OCI-LY1 (cell line): ENCODE results near the gene TMEM107.
A peak's percentile ranks its signal among the peaks of the same experiment; 100 is the strongest.

ENCODE experiments used
- H2AFZ ChIP-seq: fragments of 200-600 bp; sonication (generic), shearing (Covaris generic); 2 replicates; pipeline ENCODE4 v1.6.0; 2014; ENCODE audit warnings: antibody characterized with exemption, mild to moderate bottlenecking, low read length
- H3F3A ChIP-seq: fragments of 200-600 bp; sonication (generic), shearing (Covaris generic); 2 replicates; pipeline ENCODE4 v1.6.0; 2014; ENCODE audit warnings: mild to moderate bottlenecking, antibody characterized with exemption, low read length, moderate library complexity; ENCODE audit not compliant: insufficient read depth
- H3K27ac ChIP-seq: fragments of 200-600 bp; sonication (generic); 2 replicates; pipeline ENCODE4 v1.5.1; 2014; ENCODE audit warnings: low read length, mixed run types, mild to moderate bottlenecking, low read depth; ENCODE audit not compliant: poor library complexity, severe bottlenecking
- H3K27me3 ChIP-seq: fragments of 200-600 bp; sonication (generic); 2 replicates; pipeline ENCODE4 v1.6.0; 2014; ENCODE audit warnings: antibody characterized with exemption, mild to moderate bottlenecking, low read length, moderate library complexity; ENCODE audit not compliant: insufficient read depth
- H3K36me3 ChIP-seq: fragments of 200-600 bp; sonication (generic); 2 replicates; pipeline ENCODE4 v1.6.1; 2014; ENCODE audit warnings: mild to moderate bottlenecking, antibody characterized with exemption, low read length, moderate library complexity, mixed read lengths; ENCODE audit not compliant: insufficient read depth
- H3K4me1 ChIP-seq: fragments of 200-600 bp; sonication (generic); 2 replicates; pipeline ENCODE4 v1.5.1; 2014; ENCODE audit warnings: mild to moderate bottlenecking, low read length, moderate library complexity; ENCODE audit not compliant: insufficient read depth, severe bottlenecking
- H3K4me2 ChIP-seq: fragments of 200-600 bp; sonication (generic), shearing (Covaris generic); 2 replicates; pipeline ENCODE4 v1.6.1; 2014; ENCODE audit warnings: low read length
- H3K4me3 ChIP-seq: fragments of 200-600 bp; sonication (generic); 2 replicates; pipeline ENCODE4 v1.5.1; 2014; ENCODE audit warnings: low read length, low read depth, mild to moderate bottlenecking, mixed read lengths; ENCODE audit not compliant: poor library complexity, severe bottlenecking
- H3K79me2 ChIP-seq: fragments of 200-600 bp; shearing (Covaris generic); 2 replicates; pipeline ENCODE4 v1.6.1; 2016; ENCODE audit warnings: mixed run types, low read length, mixed read lengths; ENCODE audit not compliant: insufficient read depth
- H3K9ac ChIP-seq: fragments of 200-600 bp; sonication (generic), shearing (Covaris generic); 2 replicates; pipeline ENCODE4 v1.6.1; 2014; ENCODE audit warnings: mild to moderate bottlenecking, low read length, mixed read lengths
- H3K9me2 ChIP-seq: fragments of 200-600 bp; sonication (generic), shearing (Covaris generic); 2 replicates; pipeline ENCODE4 v1.6.1; 2014; ENCODE audit warnings: low read depth, mild to moderate bottlenecking, low read length, mixed read lengths
- H3K9me3 ChIP-seq: fragments of 200-600 bp; shearing (Covaris generic); 2 replicates; pipeline ENCODE4 v1.6.1; 2014; ENCODE audit warnings: low read length, mixed read lengths
- H4K20me1 ChIP-seq: fragments of 200-600 bp; sonication (generic), shearing (Covaris generic); 2 replicates; pipeline ENCODE4 v1.6.0; 2016; ENCODE audit warnings: mild to moderate bottlenecking, low read length; ENCODE audit not compliant: insufficient read depth
- CTCF ChIP-seq: fragments of 200-600 bp; sonication (generic), shearing (Covaris generic); IDR thresholded peaks from 2 replicates; pipeline ENCODE4 v1.5.1; 2017; ENCODE audit warnings: mild to moderate bottlenecking, antibody characterized with exemption, low read length, moderate library complexity, mixed read lengths
- EZH2 ChIP-seq: fragments of 200-600 bp; sonication (generic), shearing (Covaris generic); IDR thresholded peaks from 2 replicates; pipeline ENCODE4 v1.8.0; 2017; ENCODE audit warnings: borderline replicate concordance, mixed run types, mild to moderate bottlenecking, antibody characterized with exemption, low read length, moderate library complexity, mixed read lengths

TMEM107 gene

GRCh38 chr17:8125154-8125946, 50.8 kb downstream of the TMEM107 start:
- Histone ChIP-seq H3K9me2 (no peaks in the 10 kb centered on the region), H3K4me3 (peak overlapping the region; percentile 98), H3K9me3 (no peaks in the 10 kb centered on the region), H2AFZ (no peak overlapping the region), H4K20me1 (no peaks in the 10 kb centered on the region), H3K4me2 (peak overlapping the region; percentile 88), H3F3A (peaks cover 6% of the 10 kb centered on the region), H3K79me2 (no peaks in the 10 kb centered on the region), H3K4me1 (peaks cover 51% of the 10 kb centered on the region), H3K36me3 (no peaks in the 10 kb centered on the region), H3K9ac (peak overlapping the region; percentile 69), H3K27me3 (peaks cover 6% of the 10 kb centered on the region), H3K27ac (peak overlapping the region; percentile 53)
- TF ChIP-seq EZH2 (no peak), CTCF (no peak)

- TF ChIP-seq EZH2 (no peak), CTCF (no peak)
- no peak overlapping the region for H2AFZ ChIP-seq
- H3K79me2 ChIP-seq = no peaks in the 10 kb centered on the region
- H3K27ac ChIP-seq = no peak overlapping the region
- peaks cover 58% of the 10 kb centered on the region for H3K4me1 ChIP-seq
- H3K27me3 ChIP-seq = peaks cover 6% of the 10 kb centered on the region
- no peaks in the 10 kb centered on the region for H3K36me3 ChIP-seq
- peak overlapping the region; percentile 88 for H3K4me2 ChIP-seq
- no peaks in the 10 kb centered on the region for H3K9me2 ChIP-seq
- H3F3A ChIP-seq = peaks cover 12% of the 10 kb centered on the region
- no peaks in the 10 kb centered on the region for H4K20me1 ChIP-seq
- peak overlapping the region; percentile 98 for H3K4me3 ChIP-seq
- H3K9me3 ChIP-seq = no peaks in the 10 kb centered on the region
- H3K9ac ChIP-seq = peak overlapping the region; percentile 64
Observed at GRCh38 chr17:8124350-8125153, 51.6 kb downstream of the TMEM107 start.

GRCh38 chr17:8123695-8124349, 52.4 kb downstream of the TMEM107 start, which contains the start of gene HES7:
Gene HES7, minus strand, starts transcription at chr17:8124106. Its CDS starts 22 bp downstream, at chr17:8124084.
- H4K20me1 ChIP-seq = no peaks in the 10 kb centered on the region
- peaks cover 6% of the 10 kb centered on the region for H3K27me3 ChIP-seq
- no peak within 1 kb of the TSS for H2AFZ ChIP-seq
- H3K4me2 ChIP-seq = peak within 1 kb of the TSS; percentile 88
- H3K36me3 ChIP-seq = no peaks in the 10 kb centered on the region
- peaks cover 12% of the 10 kb centered on the region for H3F3A ChIP-seq
- H3K9me3 ChIP-seq = no peaks in the 10 kb centered on the region
- TF ChIP-seq EZH2 (no peak), CTCF (no peak)
- H3K4me3 ChIP-seq = peak within 1 kb of the TSS; percentile 98
- peak within 1 kb of the TSS; percentile 64; the same call in 1 of the 2 replicates for H3K9ac ChIP-seq
- H3K4me1 ChIP-seq = peaks cover 58% of the 10 kb centered on the region
- H3K79me2 ChIP-seq = no peaks in the 10 kb centered on the region
- H3K9me2 ChIP-seq = no peaks in the 10 kb centered on the region
- H3K27ac ChIP-seq = no peak within 1 kb of the TSS
